Coronary artery (tissue), 2 donors: ENCODE results near the gene TNNI3K.

Experiments
- DNase-seq: peaks from one replicate; pipeline ENCODE4 v3.0.0-alpha.2; 2017; ENCODE audit warnings: low spot score
- H3K27ac ChIP-seq, 2 donors: fragments of 200-600 bp; sonication (generic); one replicate each; pipeline ENCODE4 v1.5.1; 2016 to 2019
- H3K4me3 ChIP-seq: fragments of 200-600 bp; sonication (generic); 2 replicates; pipeline ENCODE4 v1.5.1; 2016; ENCODE audit warnings: mild to moderate bottlenecking, moderate library complexity
- CTCF ChIP-seq: fragments of 200-600 bp; sonication (generic); IDR thresholded peaks from one replicate; pipeline ENCODE4 v1.5.1; 2019; ENCODE audit warnings: antibody characterized with exemption

The TNNI3K gene

GRCh38 chr1:74334147-74334546 is 99.0 kb downstream of the TNNI3K start:
- no peak for TF ChIP-seq CTCF
- no peak for DNase-seq
- no peak overlapping the region for H3K4me3 ChIP-seq
- H3K27ac ChIP-seq, result no peak overlapping the region

GRCh38 chr1:74340656-74341055 is 105.5 kb downstream of the TNNI3K start:
- DNase-seq, result no peak
- TF ChIP-seq CTCF, result no peak
- Histone ChIP-seq H3K27ac (no peak overlapping the region), H3K4me3 (no peak overlapping the region)

- Histone ChIP-seq H3K27ac (no peak overlapping the region), H3K4me3 (no peak overlapping the region)
- no peak for DNase-seq
- no peak for TF ChIP-seq CTCF
Observed at GRCh38 chr1:74341702-74342339, 106.6 kb downstream of the TNNI3K start.

GRCh38 chr1:74343216-74343615 is 108.0 kb downstream of the TNNI3K start:
- Histone ChIP-seq H3K4me3 (no peak overlapping the region), H3K27ac (no peak overlapping the region)
- no peak for DNase-seq
- TF ChIP-seq CTCF, result no peak

- TF ChIP-seq CTCF, result no peak
- no peak overlapping the region for H3K27ac ChIP-seq
Observed at GRCh38 chr1:74344387-74344786, 109.2 kb downstream of the TNNI3K start.

GRCh38 chr1:74356493-74356892 is 121.3 kb downstream of the TNNI3K start:
- no peak for DNase-seq
- H3K27ac ChIP-seq, result no peak overlapping the region
- TF ChIP-seq CTCF, result no peak
- no peak overlapping the region for H3K4me3 ChIP-seq

More at GRCh38 chr1:74344387-74344786, 109.2 kb downstream of the TNNI3K start:
- no peak overlapping the region for H3K4me3 ChIP-seq
- no peak for DNase-seq

GRCh38 chr1:74357150-74357549 is 122.0 kb downstream of the TNNI3K start:
- Histone ChIP-seq H3K4me3 (no peak overlapping the region), H3K27ac (no peak overlapping the region)
- no peak for TF ChIP-seq CTCF
- no peak for DNase-seq
